GM23248 (cell line): Measurements from ENCODE around the gene CDC42. TPM values are rescaled to one million over a fixed set of nuclear protein-coding genes. Genes with fewer than 3 reads are reported as not detected.
A peak's percentile ranks its signal among the peaks of the same experiment; 100 is the strongest.
"Not testable (repeated sequence)": the region's sequence is repeated elsewhere in the genome, so short reads cannot be mapped to it uniquely, and the experiment has no call there.

Source experiments
- DNase-seq: peaks from one replicate; pipeline ENCODE4 v3.0.0-alpha.2; 2015
- H2AFZ ChIP-seq: fragments of 200-600 bp; sonication (generic); 2 replicates; pipeline ENCODE4 v1.6.1; 2016; ENCODE audit warnings: antibody characterized with exemption
- H3F3A ChIP-seq: fragments of 200-600 bp; sonication (generic); 2 replicates; pipeline ENCODE4 v1.6.1; 2016; ENCODE audit warnings: mild to moderate bottlenecking, antibody characterized with exemption, mixed run types; ENCODE audit not compliant: insufficient read depth
- H3K27ac ChIP-seq: fragments of 200-600 bp; sonication (generic); 2 replicates; pipeline ENCODE4 v1.5.1; 2016; ENCODE audit warnings: mild to moderate bottlenecking
- H3K27me3 ChIP-seq: fragments of 200-600 bp; sonication (generic); replicated peaks from 2 replicates; pipeline ENCODE4 v1.6.1; 2016; ENCODE audit warnings: mild to moderate bottlenecking; ENCODE audit not compliant: insufficient read depth
- H3K36me3 ChIP-seq: fragments of 200-600 bp; sonication (generic); 2 replicates; pipeline ENCODE4 v1.6.1; 2016; ENCODE audit warnings: low read depth, mild to moderate bottlenecking
- H3K4me1 ChIP-seq: fragments of 200-600 bp; sonication (generic); 2 replicates; pipeline ENCODE4 v1.6.1; 2016; ENCODE audit warnings: mild to moderate bottlenecking; ENCODE audit not compliant: insufficient read depth
- H3K4me2 ChIP-seq: fragments of 200-600 bp; sonication (generic); one replicate; pipeline ENCODE4 v1.6.1; 2016; ENCODE audit warnings: mild to moderate bottlenecking; ENCODE audit not compliant: unreplicated experiment
- H3K4me3 ChIP-seq: fragments of 200-600 bp; sonication (generic); 2 replicates; pipeline ENCODE4 v1.5.1; 2016; ENCODE audit warnings: mild to moderate bottlenecking
- H3K79me2 ChIP-seq: fragments of 200-600 bp; sonication (generic); 2 replicates; pipeline ENCODE4 v1.6.1; 2016; ENCODE audit warnings: mild to moderate bottlenecking; ENCODE audit not compliant: insufficient read depth
- H3K9ac ChIP-seq: fragments of 200-600 bp; sonication (generic); 2 replicates; pipeline ENCODE4 v1.6.1; 2016; ENCODE audit warnings: mild to moderate bottlenecking
- H3K9me2 ChIP-seq: fragments of 200-600 bp; sonication (generic); 2 replicates; pipeline ENCODE4 v1.6.1; 2016; ENCODE audit warnings: mixed run types, mild to moderate bottlenecking, moderate library complexity; ENCODE audit not compliant: insufficient read depth
- H3K9me3 ChIP-seq: fragments of 200-600 bp; sonication (generic); one replicate; pipeline ENCODE4 v1.6.1; 2017; ENCODE audit warnings: low read depth
- H4K20me1 ChIP-seq: fragments of 200-600 bp; sonication (generic); 2 replicates; pipeline ENCODE4 v1.6.0; 2016; ENCODE audit not compliant: insufficient read depth
- EZH2 ChIP-seq: fragments of 200-600 bp; sonication (generic); IDR thresholded peaks from 2 replicates; pipeline ENCODE4 v1.6.1; 2018; ENCODE audit warnings: antibody characterized with exemption, mild to moderate bottlenecking; ENCODE audit not compliant: insufficient read depth, poor library complexity, severe bottlenecking
- EZH2phosphoT487 ChIP-seq: fragments of 200-600 bp; sonication (generic); IDR thresholded peaks from 2 replicates; pipeline ENCODE4 v1.6.1; 2018; ENCODE audit warnings: antibody characterized with exemption, moderate library complexity, mild to moderate bottlenecking, low read depth; ENCODE audit not compliant: insufficient read depth
- WGBS, 2 experiments: methylation state at CpG; one replicate each; pipeline ENCODE4 v1.1.6; 2015 to 2017; ENCODE audit warnings: low lambda C conversion rate in 2 of 2, low coverage in 1 of 2; ENCODE audit errors: missing lambda C conversion rate in 2 of 2; 5-methylcytosine and 5-hydroxymethylcytosine counted together
- in situ Hi-C: fragments of 300-500 bp; cut with MboI; formaldehyde crosslinking; loops from 2 replicates; pipeline ENCODE4 v1.15.0; 2020
- polyA plus RNA-seq: library from polyadenylated mRNA; unstranded; fragments of >200 nt; fragmentation: Nextera tagmentation; extraction: Ambion mirVana; gene quantifications from 2 replicates; pipeline ENCODE4 v1.2.1, GENCODE V29; 2016
- total RNA-seq: library from RNA; depleted of rRNA; stranded (reverse); fragments of >200 nt; shearing (Covaris generic); gene quantifications from 2 replicates; pipeline ENCODE4 v1.2.3, GENCODE V29; 2014; rRNA removed

CDC42 gene
- 403 and 420 TPM in 2 replicates for total RNA-seq
- 159 TPM in 2 replicates for polyA plus RNA-seq

DNA sequence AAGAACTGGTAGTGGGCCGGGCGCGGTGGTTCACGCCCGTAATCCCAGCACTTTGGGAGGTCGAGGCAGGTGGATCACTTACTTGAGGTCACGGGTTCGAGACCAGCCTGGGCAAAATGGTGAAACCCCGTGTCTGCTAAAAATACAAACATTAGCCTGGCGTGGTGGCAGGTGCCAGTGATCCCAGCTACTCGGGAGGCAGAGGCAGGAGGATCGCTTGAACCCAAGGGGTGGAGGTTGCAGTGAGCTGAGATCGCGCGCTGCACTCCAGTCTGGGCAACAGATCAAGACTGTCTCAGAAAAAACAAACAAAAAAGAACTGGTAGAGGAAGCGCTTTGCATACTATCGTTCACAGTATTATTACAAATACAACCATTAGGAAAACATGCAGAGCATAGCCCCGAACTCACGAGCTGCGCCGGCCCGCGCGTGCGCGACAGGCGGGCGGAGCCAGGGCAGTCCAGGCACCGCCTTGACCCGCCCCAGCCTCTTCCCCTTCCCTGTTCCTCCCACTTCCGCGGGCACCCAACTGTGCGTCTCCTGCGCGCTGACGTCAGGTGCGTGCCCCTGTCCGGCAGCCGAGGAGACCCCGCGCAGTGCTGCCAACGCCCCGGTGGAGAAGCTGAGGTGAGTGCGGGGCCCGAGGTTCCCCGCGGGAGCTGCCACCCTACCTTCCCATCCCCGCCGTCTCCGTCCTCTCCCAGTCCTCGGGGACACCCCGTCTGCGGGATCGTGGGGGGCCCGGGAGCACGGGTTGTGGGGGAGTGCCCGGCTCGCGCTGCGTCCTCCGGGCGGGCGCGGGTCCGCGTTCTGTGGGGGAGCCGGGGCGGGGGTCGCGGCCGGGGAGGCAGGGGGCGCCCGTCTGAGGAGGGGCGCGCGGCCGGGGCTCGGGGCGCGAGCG lies at the start of gene CDC42:
CDC42 (plus strand) TSS at position 595 of the 902 bp plus-strand sequence. CDS start 25,770 bp downstream, outside the sequence.
- peak; percentile 98 for DNase-seq
- peaks cover 36% of the 10 kb centered on the region; the same call in 1 of the 2 replicates for H4K20me1 ChIP-seq
- H3K27me3 ChIP-seq = no peaks in the 10 kb centered on the region
- H3F3A ChIP-seq = peaks cover 40% of the 10 kb centered on the region
- no peaks in the 10 kb centered on the region for H3K9me2 ChIP-seq
- H3K36me3 ChIP-seq = no peaks in the 10 kb centered on the region
- peaks cover 28% of the 10 kb centered on the region for H3K4me1 ChIP-seq
- in situ Hi-C loops = no loop called here
- peak within 1 kb of the TSS; percentile 91 for H3K4me3 ChIP-seq
- 18 to 27% methylated on average over 51 to 80 of the region's 81 CpGs for WGBS, 2 experiments
- TF ChIP-seq EZH2phosphoT487 (no peak), EZH2 (no peak)
- H3K9ac ChIP-seq = peak within 1 kb of the TSS; percentile 99
- H3K27ac ChIP-seq = peak within 1 kb of the TSS; percentile 95
- peak within 1 kb of the TSS; percentile 98 for H3K4me2 ChIP-seq
- no peaks in the 10 kb centered on the region for H3K9me3 ChIP-seq
- peak within 1 kb of the TSS; percentile 95 for H2AFZ ChIP-seq
- peaks cover 44% of the 10 kb centered on the region for H3K79me2 ChIP-seq

DNA sequence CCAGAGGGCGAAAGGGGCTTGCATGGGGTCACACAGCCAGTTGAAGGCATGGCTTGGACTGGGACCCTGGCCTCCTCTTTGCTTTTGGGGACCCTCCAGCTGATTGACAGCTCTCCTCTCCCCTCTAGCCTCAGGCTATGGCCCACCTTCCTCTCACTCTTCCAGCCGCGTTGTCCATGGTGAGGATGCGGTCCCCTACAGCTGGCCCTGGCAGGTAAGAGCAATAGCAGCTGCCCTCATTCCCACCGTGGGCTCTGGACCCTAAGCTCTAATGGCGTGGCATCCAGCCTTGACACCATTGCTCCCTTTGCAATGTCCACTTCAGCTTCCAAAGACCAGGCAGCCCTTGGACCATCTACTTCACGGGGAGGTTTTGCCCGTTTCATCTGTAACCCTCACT lies 49.6 kb upstream of the CDC42 start:
- H3K9me3 ChIP-seq, H3K4me3 ChIP-seq, H3F3A ChIP-seq, H3K27me3 ChIP-seq, in situ Hi-C loops, H3K9ac ChIP-seq, H3K4me2 ChIP-seq, DNase-seq, H3K9me2 ChIP-seq, H2AFZ ChIP-seq, H3K36me3 ChIP-seq, H3K79me2 ChIP-seq, H3K27ac ChIP-seq, H3K4me1 ChIP-seq, H4K20me1 ChIP-seq: not testable (repeated sequence)
- whole genome bisulfite sequencing, 2 experiments = 83 to 95% methylated on average over 8 of the region's 8 CpGs

GRCh38 chr1:22003959-22004358 lies 48.5 kb upstream of the CDC42 start:
- H4K20me1 ChIP-seq, DNase-seq, H3K4me2 ChIP-seq, H3K9ac ChIP-seq, H3K9me3 ChIP-seq, H3K4me3 ChIP-seq, H3K4me1 ChIP-seq, H3K9me2 ChIP-seq, H3K36me3 ChIP-seq, H3F3A ChIP-seq, in situ Hi-C loops, H3K27ac ChIP-seq, H2AFZ ChIP-seq, H3K27me3 ChIP-seq, H3K79me2 ChIP-seq: not testable (repeated sequence)
- 74 to 81% methylated on average over 3 of the region's 3 CpGs for WGBS, 2 experiments

DNA sequence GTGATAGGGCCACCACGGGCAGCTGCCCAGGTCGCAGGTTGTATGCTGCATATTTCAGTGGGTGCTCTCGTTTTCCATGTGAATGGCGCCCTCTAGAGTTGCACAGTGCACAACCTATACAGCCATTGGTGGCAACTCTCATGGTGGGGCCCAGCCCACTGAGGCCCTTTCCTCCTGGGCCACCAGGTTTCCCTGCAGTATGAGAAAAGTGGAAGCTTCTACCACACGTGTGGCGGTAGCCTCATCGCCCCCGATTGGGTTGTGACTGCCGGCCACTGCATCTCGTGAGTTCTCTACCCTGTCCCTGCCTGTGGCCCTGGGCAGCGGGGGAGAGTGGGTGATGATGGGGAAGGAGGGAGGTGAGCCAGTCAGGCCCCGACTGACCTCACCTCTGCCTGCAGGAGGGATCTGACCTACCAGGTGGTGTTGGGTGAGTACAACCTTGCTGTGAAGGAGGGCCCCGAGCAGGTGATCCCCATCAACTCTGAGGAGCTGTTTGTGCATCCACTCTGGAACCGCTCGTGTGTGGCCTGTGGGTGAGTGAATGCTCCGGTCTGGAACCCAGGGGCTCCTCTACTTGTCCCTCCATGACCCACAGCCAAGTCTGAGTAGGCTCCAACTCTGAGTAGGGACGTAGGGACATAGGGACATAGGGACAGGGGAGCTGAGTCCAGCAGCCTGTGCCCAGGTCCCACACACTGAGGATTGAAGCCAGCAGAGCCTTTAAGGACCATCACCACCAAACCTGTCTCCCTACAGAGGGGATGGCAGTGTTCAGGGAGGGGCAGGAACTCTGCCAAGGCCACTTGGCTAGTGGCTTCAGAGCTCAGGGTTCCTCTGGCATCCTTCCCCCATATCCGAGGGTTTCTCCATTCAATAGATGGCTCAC lies 47.0 kb upstream of the CDC42 start:
- DNase-seq = peak; percentile 60
- in situ Hi-C loops, H3K9ac ChIP-seq, H3K36me3 ChIP-seq, H3K79me2 ChIP-seq, H3K4me2 ChIP-seq, H3K27ac ChIP-seq, H3K27me3 ChIP-seq, H3K4me1 ChIP-seq, H4K20me1 ChIP-seq, H3K9me2 ChIP-seq, H3F3A ChIP-seq, H3K9me3 ChIP-seq, H2AFZ ChIP-seq, H3K4me3 ChIP-seq: not testable (repeated sequence)
- 67 to 68% methylated on average over 18 of the region's 18 CpGs for WGBS, 2 experiments

- H2AFZ ChIP-seq, in situ Hi-C loops, H3K27ac ChIP-seq, DNase-seq, H3K27me3 ChIP-seq, H3K36me3 ChIP-seq, H3F3A ChIP-seq, H3K4me1 ChIP-seq, H3K79me2 ChIP-seq, H3K9me3 ChIP-seq, H3K9me2 ChIP-seq, H3K9ac ChIP-seq, H4K20me1 ChIP-seq, H3K4me3 ChIP-seq, H3K4me2 ChIP-seq: not testable (repeated sequence)
- 76 to 77% methylated on average over 13 of the region's 13 CpGs for WGBS, 2 experiments
Measured at GRCh38 chr1:22006736-22007135, 45.8 kb upstream of the CDC42 start.

GRCh38 chr1:22007262-22007661 lies 45.2 kb upstream of the CDC42 start:
- H3K9me2 ChIP-seq, H3K36me3 ChIP-seq, H2AFZ ChIP-seq, H3K4me2 ChIP-seq, H3K4me3 ChIP-seq, H3K27me3 ChIP-seq, in situ Hi-C loops, H3K9me3 ChIP-seq, DNase-seq, H4K20me1 ChIP-seq, H3K9ac ChIP-seq, H3K79me2 ChIP-seq, H3K4me1 ChIP-seq, H3K27ac ChIP-seq, H3F3A ChIP-seq: not testable (repeated sequence)
- 76 to 78% methylated on average over 7 to 9 of the region's 10 CpGs for WGBS, 2 experiments

DNA sequence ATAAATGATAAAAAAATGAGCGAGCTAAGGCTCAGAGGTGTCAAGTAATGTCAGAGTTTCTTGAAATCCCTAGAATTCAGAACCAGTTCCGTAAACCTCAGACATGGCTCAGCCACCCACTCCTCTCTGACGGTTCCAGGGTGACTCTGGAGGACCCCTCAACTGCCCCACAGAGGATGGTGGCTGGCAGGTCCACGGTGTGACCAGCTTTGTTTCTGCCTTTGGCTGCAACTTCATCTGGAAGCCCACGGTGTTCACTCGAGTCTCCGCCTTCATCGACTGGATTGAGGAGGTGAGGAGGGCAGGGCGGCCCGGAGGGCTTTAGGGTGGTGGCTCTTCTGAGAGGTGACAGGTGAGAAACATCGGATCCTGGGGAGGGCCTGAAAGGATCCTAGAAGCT lies 42.9 kb upstream of the CDC42 start:
- H3K27ac ChIP-seq, H4K20me1 ChIP-seq, H3K9me2 ChIP-seq, H3K4me3 ChIP-seq, H3K9me3 ChIP-seq, H3K4me2 ChIP-seq, H3K27me3 ChIP-seq, H3K4me1 ChIP-seq, H3K79me2 ChIP-seq, in situ Hi-C loops, H3K36me3 ChIP-seq, H3K9ac ChIP-seq, H2AFZ ChIP-seq, H3F3A ChIP-seq, DNase-seq: not testable (repeated sequence)
- WGBS, 2 experiments = 76% methylated on average over 10 to 11 of the region's 11 CpGs
